Measurements from ENCODE around the gene OSTN. TPM values are rescaled to one million over a fixed set of nuclear protein-coding genes. Genes with fewer than 3 reads are reported as not detected.

The OSTN gene
- total and polyA plus RNA-seq, 12 donors: under 0.01 TPM; not detected in 11

DNA sequence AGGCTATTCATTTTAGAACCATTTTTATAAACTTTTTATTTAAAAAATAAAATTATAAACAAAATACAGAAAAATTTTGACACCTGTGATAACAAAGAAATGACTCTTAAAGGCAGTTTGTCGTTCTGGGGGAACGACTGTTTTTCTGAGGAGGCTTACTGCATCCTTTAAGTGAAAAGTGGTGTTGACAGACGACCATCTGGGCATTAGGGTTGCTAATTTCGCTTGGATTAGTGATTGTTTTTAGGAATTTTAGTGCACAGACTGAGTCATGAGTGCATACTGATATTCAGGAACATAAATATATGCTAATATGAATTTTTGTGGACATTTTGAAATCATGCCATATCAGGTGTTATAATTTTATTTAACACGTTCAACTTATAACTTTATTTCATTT, 28.5 kb downstream of the OSTN start:
- H3K27me3 ChIP-seq: no peaks in the 10 kb centered on the region
- no peaks in the 10 kb centered on the region for H3K9me3 ChIP-seq (replicated peaks in 1 of 3)
- TF ChIP-seq, protein P1, sequence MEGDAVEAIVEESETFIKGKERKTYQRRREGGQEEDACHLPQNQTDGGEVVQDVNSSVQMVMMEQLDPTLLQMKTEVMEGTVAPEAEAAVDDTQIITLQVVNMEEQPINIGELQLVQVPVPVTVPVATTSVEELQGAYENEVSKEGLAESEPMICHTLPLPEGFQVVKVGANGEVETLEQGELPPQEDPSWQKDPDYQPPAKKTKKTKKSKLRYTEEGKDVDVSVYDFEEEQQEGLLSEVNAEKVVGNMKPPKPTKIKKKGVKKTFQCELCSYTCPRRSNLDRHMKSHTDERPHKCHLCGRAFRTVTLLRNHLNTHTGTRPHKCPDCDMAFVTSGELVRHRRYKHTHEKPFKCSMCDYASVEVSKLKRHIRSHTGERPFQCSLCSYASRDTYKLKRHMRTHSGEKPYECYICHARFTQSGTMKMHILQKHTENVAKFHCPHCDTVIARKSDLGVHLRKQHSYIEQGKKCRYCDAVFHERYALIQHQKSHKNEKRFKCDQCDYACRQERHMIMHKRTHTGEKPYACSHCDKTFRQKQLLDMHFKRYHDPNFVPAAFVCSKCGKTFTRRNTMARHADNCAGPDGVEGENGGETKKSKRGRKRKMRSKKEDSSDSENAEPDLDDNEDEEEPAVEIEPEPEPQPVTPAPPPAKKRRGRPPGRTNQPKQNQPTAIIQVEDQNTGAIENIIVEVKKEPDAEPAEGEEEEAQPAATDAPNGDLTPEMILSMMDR (IDR thresholded peaks at IDR 0.05): no peak
- no peak for TF ChIP-seq POLR2A (IDR thresholded peaks at IDR 0.05)
- WGBS, 4 donors: 67 to 80% (median 72%) methylated on average over 5 of the region's 5 CpGs
- DNase-seq: no peak
- no peaks in the 10 kb centered on the region for H3K36me3 ChIP-seq (replicated peaks in 1 of 2)
- no peaks in the 10 kb centered on the region for H3K4me1 ChIP-seq (replicated peaks in 1 of 2)
- H3K4me3 ChIP-seq: no peak overlapping the region
- H3K27ac ChIP-seq: no peak overlapping the region
- intact Hi-C loops (cut with DNase I): no loop called here

DNA sequence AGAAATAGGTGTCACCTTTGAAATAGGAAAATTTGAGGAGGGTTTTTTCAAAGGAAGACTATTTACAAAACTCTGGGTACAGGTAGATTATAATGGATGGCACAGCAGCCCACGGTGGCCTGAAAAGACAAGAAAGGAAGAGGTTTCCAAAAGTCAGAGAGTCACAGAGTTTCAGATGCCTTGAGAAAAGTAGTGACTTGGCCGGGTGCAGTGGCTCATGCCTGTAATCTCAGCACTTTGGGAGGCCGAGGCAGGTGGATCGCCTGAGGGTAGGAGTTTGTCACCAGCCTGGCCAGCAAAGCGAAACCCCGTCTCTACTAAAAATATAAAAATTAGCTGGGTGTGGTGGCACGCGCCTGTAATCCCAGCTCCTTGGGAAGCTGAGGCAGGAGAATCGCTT, 35.2 kb downstream of the OSTN start:
- no peaks in the 10 kb centered on the region for H3K9me3 ChIP-seq (replicated peaks in 1 of 3)
- intact Hi-C loops (cut with DNase I): no loop called here
- DNase-seq: no peak
- no peaks in the 10 kb centered on the region for H3K27me3 ChIP-seq
- TF ChIP-seq, protein P1 (IDR thresholded peaks at IDR 0.05): no peak
- TF ChIP-seq POLR2A (IDR thresholded peaks at IDR 0.05): no peak
- H3K36me3 ChIP-seq (replicated peaks in 1 of 2): no peaks in the 10 kb centered on the region
- H3K4me1 ChIP-seq (replicated peaks in 1 of 2): no peaks in the 10 kb centered on the region
- 87 to 98% (median 94%) methylated on average over 9 of the region's 9 CpGs for WGBS, 4 donors
- no peak overlapping the region for H3K27ac ChIP-seq
- H3K4me3 ChIP-seq: no peak overlapping the region

GRCh38 chr3:191235331-191236314, 36.6 kb downstream of the OSTN start:
- no peak for TF ChIP-seq POLR2A (IDR thresholded peaks at IDR 0.05)
- TF ChIP-seq, protein P1 (IDR thresholded peaks at IDR 0.05): no peak
- intact Hi-C loops (cut with DNase I): no loop called here
- 61 to 83% (median 78%) methylated on average over 4 of the region's 4 CpGs for WGBS, 4 donors
- H3K4me3 ChIP-seq: no peak overlapping the region
- no peaks in the 10 kb centered on the region for H3K27me3 ChIP-seq
- H3K36me3 ChIP-seq (replicated peaks in 1 of 2): no peaks in the 10 kb centered on the region
- H3K27ac ChIP-seq: no peak overlapping the region
- H3K9me3 ChIP-seq (replicated peaks in 1 of 3): no peaks in the 10 kb centered on the region
- DNase-seq: no peak
- no peaks in the 10 kb centered on the region for H3K4me1 ChIP-seq (replicated peaks in 1 of 2)

DNA sequence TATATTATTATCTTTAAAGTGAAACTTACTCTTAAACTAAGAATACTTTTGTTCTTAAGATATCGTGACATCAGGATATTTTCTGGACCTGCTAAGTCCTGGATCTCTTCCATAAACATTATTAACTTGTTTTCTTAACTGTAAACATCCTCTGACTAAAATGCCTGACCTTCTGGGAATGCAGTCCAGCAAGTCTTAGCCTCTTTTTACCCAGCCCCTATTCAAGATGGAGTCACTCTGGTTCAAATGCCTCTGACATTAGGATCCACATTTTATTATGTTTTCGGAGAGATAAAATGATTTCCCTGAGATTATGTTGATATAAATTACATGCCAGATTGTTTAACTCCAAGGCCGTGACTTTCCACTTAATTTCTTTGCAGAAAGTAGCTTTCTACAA, 37.6 kb downstream of the OSTN start:
- no peaks in the 10 kb centered on the region for H3K4me1 ChIP-seq (replicated peaks in 1 of 2)
- WGBS, 4 donors: 51 to 66% (median 53%) methylated on average over 3 of the region's 3 CpGs
- no peaks in the 10 kb centered on the region for H3K9me3 ChIP-seq (replicated peaks in 1 of 3)
- no peak for DNase-seq
- intact Hi-C loops (cut with DNase I): no loop called here
- no peak overlapping the region for H3K4me3 ChIP-seq
- no peaks in the 10 kb centered on the region for H3K27me3 ChIP-seq
- H3K27ac ChIP-seq: no peak overlapping the region
- no peak for TF ChIP-seq POLR2A (IDR thresholded peaks at IDR 0.05)
- TF ChIP-seq, protein P1 (IDR thresholded peaks at IDR 0.05): no peak
- H3K36me3 ChIP-seq (replicated peaks in 1 of 2): no peaks in the 10 kb centered on the region
